AML-193 (cell line): ENCODE results near the gene GFER.

Source experiments
- DNase-seq, 2 experiments: peaks; one replicate each; lab custom pipeline; 2025; lab: John Stamatoyannopoulos, UW

GFER gene

DNA sequence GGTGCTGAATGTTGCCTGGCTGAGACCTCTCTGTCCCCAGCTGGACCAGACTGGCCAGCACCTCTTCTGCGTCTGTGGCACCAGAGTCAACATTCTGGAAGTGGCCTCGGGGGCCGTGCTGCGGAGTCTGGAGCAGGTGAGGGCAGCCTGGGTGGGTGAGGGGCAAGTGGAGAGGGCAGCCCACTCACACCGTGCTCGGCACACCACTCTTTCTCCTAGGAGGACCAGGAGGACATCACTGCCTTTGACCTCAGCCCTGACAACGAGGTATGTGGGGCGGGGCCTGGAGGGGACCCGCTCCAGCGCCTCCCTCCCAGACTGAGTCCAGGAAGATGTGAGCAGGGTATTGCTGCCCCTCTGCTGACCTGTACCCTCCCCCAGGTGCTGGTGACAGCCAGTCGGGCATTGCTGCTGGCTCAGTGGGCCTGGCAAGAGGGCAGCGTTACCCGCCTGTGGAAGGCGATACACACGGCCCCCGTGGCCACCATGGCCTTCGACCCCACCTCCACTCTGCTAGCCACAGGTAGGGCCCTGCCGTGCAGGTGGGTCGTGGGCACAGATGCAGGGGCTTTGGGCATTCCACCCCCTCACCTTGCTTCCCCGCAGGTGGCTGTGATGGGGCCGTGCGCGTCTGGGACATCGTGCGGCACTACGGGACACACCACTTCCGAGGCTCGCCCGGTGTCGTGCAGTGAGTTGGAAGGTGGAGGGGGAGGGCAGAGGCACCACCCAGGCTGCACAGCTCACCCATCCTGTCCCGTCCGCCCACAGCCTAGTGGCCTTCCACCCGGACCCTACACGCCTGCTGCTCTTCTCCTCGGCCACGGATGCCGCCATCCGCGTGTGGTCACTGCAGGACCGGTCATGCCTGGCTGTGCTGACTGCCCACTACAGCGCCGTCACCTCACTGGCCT is 9.6 kb upstream of the GFER start:
- no peak for DNase-seq

DNA sequence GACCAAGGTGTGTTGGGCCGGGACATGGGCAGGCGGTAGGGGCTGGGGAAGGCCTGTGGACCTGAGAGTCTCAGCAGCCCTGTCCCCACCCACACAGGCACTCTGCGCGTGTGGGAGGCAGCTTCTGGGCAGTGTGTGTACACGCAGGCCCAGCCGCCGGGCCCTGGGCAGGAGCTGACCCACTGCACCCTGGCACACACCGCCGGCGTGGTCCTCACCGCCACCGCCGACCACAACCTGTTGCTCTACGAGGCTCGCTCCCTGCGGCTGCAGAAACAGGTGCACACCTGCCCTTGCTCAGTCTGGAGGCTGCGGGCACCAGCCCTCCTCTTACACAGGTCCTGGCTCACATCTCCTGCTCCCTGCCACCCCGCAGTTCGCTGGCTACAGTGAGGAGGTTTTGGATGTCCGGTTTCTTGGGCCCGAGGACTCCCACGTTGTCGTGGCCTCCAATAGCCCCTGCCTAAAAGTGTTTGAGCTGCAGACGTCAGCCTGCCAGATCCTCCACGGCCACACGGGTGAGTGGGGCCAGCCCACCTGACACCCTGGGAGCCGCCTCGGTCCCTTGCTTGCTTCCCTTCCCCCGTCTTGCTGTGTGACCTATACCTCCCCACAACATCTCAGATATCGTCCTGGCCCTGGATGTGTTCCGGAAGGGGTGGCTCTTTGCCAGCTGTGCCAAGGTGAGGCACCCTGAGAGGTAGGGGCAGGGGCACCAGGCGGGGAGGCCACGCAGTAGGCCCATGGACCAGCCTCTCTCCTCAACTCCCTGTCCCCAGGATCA is 8.4 kb upstream of the GFER start:
- DNase-seq = no peak

DNA sequence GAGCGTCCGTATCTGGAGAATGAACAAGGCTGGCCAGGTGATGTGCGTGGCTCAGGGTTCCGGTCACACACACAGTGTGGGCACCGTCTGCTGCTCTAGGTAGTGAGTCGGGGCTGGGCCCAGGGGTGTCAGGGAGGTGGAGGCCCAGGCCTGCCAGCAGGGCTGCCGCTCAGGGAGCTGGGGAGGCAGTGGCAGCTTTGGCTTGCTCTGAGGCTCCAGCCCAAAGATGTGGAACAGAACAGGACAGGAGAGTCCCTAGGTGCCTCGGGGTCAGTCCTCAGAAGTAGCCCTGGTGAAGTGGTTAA is 7.8 kb upstream of the GFER start:
- no peak for DNase-seq

DNA sequence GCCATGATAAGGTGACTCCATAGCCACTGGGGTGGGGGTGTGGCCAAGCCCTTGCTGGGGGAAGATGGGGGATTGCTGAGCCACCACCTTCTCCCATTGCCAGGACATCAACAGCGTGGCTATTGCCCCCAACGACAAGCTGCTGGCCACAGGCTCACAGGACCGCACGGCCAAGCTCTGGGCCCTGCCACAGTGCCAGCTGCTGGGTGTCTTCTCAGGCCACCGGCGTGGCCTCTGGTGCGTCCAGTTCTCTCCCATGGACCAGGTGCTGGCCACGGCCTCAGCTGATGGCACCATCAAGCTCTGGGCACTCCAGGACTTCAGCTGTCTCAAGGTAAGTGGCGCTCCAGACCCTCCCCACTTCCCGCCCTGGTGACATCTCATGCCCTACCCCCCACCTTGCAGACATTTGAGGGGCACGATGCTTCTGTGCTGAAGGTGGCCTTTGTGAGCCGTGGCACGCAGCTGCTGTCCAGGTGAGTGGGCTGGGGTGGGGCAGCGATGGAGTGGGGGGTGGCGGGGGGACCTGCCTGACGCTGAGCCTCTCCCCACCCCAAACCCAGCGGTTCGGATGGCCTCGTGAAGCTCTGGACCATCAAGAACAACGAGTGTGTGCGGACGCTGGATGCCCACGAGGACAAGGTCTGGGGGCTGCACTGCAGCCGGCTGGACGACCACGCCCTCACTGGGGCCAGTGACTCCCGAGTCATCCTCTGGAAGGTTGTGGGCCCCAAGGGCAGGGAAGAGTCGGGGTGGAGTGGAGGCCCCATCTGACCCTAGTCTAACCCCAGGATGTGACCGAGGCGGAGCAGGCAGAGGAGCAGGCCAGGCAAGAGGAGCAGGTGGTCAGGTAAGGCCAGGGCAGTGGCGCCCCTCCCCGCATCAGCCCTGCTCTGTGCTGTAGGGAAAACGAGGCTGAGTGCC is 6.8 kb upstream of the GFER start:
- DNase-seq = no peak

DNA sequence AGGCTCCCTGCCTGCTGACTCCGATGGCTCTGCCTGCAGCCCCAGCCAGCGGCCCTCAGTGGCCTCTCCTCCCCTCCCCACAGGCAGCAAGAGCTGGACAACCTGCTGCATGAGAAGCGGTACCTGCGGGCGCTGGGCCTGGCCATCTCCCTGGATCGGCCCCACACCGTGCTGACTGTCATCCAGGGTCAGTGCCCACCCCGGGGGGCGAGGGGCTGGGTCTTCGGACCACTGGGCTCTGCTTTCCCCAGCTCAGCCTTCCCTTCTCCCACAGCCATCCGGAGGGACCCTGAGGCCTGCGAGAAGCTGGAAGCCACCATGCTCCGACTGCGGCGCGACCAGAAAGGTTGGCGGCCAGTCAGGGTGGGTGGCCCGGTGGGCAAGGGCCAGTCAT is 6.1 kb upstream of the GFER start:
- DNase-seq = no peak

DNA sequence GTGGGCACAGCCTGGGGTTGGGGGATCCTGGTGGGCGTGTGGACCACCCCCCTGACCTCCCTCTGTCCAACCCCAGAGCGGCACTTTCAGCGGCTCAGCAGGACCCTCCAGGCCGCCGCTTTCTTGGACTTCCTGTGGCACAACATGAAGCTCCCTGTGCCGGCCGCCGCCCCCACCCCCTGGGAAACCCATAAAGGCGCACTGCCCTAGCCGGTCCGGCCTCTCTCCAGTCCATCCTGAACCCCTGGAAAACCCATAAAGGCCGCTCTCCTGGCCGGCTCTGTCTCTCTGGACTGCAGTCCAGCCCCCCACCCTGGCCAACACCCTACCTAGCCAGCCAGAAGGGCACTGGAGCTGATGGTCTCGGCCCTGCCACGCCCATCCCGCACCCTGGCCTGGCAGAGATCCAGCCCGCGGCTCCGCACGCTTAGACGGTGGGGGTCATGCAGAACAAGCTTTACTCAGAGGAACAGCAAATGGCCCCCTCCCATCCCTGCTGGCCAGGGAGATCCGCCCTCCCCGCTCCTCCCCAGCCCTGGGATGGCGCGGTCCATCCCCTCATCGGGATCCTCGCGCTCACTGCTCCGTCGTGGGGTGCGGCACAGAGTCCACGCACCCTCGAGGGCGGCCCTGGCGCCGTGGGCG is 5.4 kb upstream of the GFER start:
- no peak for DNase-seq

DNA sequence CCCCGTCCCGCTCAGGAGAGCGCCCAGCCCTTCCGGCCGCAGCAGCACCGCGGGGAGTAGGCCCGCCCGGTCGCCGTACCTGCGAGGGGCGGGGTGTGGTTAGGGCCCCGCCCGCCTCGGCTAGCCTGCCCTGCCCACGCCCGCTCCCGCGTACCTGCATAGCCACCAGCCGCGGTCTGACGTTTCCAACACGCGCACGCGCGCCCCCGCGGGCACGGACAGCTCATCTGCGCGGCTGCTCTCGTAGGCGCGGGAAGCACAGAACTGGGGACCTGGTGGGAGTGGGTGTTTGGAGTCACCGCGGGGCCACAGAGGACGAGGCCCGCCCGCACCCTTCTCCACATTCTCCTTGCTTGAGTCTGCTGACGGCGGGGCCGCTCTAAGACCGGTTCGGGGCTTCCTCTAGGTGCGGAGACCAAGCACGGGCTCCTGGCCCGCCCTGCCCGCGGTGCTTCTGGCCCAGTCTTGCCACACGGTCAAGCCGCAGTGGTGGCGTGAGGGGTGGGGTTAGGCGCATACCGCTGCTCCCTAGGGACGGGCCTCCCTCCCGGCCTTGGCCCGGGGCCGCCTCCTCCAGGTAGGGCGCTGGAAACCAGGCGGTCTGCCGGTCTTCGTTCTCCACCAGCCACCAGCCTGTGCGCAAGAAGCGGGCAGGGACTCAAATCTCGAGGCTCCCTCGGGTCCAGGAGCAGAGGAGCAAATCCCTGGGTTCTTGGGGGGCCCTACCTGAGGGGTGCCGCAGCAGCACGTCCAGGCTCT is 4.5 kb upstream of the GFER start:
- DNase-seq = no peak

DNA sequence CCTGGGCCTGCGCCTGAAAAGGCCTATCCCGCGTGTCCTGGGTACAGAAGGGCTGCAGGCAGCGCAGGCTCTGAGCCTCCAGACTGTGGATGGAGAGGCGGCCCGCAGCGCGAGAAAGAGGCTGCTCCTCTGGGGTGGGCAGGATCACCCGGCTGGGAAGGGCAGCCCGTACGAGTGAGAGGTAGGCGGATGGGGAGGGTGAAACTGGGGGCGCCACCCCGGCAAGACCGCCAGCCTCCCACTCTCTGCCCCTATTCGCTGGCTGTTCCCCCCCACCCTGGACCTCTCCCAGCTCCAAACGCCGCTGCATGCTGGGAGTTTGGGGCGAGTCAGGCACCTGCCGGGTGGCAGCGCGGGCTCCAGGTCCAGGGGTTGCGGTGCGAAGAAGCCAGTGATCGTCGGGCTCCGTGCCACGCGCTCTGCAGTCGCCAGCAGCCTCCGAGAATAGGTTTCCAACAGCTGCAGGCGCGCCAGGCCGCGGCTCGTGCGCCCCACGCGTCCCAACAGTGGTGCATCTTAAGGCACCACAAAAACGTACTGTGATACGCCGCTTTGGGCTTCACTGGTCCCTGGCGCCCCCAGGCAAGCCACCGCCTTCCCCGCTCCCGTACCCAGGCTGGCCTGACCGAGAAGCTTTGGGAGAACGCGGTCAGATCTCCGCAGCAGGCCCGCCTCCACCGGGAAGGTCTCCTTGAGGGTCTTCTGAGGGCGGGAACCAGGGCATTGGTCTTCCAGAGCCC is 3.8 kb upstream of the GFER start:
- no peak for DNase-seq

DNA sequence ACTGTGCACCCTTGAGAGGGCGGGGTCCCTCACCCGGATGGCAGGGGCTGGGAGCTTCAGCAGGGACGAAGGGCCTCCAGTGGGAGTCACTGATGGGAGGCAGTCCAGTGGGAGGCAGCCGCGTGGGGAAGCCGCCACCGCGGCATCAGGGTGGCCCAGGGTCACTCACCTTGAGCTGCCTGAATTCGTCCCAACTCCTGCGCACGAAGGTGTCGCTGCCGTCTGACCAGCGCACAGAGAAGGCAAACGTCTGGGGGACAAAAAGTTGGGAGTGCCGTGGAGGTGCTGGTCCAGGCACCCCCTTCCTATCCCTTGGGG is 3.3 kb upstream of the GFER start:
- no peak for DNase-seq

DNA sequence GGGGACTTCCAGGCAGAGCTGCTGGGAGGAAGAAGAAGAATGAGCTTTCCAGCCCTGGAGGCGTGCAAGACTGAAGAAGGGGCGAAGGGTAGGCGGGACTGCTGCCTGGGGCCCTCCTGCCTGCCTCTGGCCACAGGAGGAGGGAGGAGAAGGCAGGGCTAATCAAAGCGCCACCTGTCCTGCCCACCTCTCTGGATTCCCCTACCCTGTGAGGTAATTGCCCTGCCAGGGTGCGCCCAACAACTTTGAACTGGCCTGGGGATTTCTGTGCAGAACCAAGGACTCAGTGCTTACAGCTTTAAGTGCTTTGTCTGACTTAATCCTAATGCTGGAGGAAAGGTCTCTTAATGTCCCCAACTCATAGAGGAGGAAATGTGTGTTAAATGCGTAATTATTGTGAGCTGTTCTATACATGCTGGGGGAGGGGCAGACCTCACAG is 2.6 kb upstream of the GFER start, which contains the start of gene NOXO1:
NOXO1 (minus strand) TSS at position 72 of the 439 bp plus-strand sequence. CDS start 290 bp downstream, outside the sequence.
- no peak for DNase-seq

DNA sequence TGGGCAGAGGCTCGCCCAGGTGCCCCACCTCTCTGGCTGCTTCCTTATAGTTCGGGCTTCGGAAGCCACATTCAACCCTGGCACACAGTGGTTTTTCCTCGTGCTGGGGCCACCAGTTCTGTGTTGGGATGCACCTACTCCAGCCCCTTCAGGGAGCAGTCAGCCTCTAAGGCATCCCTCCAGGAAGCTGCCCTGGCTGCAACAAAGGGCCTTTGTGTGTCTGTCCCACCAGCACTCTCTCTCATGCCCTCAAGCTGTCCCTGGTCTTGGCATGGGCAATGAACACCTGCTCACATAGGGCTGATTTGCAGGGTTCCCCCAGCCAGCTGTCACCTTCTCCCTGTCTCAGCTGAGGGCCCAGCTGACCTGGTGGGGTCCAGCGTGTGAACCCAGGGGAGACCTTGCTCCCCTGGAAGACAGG is 2.0 kb upstream of the GFER start:
- no peak for DNase-seq

DNA sequence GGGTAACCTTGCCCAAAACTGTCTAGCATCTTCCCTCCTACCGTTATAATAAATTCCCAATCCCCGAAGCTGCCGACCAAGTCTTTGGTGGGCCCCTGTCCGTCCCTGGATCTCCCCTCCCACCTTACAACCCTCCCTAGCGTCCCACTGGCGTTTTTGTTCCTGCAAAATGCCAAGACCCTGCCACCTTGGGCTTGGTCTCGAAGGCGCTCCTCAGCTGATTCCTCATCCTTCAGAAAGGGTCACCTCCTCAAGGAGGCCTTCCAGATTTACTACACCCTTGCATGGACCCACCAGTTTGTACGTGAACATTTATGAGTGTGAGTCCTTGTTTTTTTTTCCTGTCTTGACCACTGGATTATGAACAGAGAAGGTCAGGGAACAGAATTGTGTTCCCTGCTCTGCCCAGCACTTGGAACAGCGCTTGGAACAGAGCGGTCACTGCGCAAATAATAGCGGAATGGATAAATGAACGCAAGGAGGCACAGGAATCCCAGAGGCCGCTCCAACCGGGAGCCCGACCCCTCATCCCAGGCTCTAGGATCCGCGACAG is 926 bp upstream of the GFER start:
- DNase-seq = no peak

DNA sequence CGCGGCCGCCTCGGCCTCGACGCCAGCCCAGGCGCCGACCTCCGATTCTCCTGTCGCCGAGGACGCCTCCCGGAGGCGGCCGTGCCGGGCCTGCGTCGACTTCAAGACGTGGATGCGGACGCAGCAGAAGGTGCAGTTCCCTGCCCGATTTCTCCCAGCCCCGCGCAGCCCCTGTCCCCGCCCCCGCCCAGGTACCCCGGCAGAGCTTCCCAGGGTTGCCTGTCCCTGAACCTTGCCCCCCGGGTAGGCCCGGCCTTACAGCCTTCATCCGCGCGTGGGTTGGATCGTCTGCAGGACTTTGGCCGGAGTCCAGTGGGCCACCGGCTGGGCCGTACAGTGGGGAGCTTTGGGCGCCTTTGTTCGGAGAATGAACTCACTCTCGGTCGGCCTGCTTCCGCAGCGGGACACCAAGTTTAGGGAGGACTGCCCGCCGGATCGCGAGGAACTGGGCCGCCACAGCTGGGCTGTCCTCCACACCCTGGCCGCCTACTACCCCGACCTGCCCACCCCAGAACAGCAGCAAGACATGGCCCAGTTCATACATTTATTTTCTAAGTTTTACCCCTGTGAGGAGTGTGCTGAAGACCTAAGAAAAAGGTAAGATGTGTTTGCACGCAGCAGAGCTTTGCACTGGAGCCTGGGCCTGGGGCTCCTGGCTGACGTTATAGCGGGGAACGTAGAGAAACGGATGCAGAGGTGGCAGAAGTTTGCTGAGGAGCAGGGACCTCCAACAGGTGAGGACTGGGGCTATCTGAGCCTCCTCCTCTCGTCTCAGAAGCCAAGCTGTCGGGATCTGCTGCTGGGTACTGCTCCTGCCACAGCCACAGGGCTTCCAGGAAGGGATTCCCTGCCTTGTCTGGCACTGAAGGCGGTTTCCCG is 593 bp downstream of the GFER start:
- DNase-seq = peak in 1 of 2 experiments; percentile 29

DNA sequence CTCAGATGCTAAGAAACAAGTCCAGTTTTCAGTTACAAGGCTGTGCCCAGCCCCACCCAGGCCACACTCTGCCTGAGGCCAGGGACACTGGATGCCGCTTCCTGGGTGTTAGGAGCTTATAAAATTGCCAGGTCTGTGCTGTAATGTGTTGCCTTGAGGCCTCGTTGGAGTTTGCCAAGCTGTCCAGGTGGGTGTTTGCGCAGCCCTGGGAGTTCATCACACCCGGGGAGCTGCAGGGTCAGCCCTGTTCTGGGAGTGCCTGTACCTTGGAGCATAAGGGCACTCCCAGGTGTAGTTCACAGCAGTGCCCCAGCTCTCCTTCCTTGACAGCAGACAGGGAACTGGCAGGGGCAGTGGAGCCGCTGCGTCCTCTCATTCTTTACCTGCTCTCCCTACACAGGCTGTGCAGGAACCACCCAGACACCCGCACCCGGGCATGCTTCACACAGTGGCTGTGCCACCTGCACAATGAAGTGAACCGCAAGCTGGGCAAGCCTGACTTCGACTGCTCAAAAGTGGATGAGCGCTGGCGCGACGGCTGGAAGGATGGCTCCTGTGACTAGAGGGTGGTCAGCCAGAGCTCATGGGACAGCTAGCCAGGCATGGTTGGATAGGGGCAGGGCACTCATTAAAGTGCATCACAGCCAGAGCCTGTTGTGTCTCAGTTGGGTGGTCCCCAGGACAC is 1.6 kb downstream of the GFER start:
- DNase-seq = no peak

DNA sequence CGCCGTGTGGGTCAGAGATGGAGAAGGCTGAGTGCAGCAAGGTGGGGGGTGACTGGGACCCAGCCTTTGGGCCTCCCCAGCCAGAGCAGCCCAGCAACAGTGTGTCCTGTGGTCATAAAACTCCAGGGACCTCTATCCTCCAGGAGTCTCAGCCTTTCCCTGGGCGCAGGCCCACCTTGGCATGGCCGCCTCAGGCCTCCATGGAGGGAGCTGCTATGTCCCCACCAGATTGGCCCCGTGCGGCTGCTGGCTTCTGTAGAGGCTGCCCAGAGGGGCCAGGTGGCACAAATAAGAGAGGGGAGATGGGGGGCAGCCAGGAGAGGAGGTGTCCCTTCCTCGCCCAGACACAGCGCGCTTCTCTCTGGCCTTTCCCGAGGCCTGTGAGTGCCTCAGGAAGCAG is 3.2 kb downstream of the GFER start:
- no peak for DNase-seq

DNA sequence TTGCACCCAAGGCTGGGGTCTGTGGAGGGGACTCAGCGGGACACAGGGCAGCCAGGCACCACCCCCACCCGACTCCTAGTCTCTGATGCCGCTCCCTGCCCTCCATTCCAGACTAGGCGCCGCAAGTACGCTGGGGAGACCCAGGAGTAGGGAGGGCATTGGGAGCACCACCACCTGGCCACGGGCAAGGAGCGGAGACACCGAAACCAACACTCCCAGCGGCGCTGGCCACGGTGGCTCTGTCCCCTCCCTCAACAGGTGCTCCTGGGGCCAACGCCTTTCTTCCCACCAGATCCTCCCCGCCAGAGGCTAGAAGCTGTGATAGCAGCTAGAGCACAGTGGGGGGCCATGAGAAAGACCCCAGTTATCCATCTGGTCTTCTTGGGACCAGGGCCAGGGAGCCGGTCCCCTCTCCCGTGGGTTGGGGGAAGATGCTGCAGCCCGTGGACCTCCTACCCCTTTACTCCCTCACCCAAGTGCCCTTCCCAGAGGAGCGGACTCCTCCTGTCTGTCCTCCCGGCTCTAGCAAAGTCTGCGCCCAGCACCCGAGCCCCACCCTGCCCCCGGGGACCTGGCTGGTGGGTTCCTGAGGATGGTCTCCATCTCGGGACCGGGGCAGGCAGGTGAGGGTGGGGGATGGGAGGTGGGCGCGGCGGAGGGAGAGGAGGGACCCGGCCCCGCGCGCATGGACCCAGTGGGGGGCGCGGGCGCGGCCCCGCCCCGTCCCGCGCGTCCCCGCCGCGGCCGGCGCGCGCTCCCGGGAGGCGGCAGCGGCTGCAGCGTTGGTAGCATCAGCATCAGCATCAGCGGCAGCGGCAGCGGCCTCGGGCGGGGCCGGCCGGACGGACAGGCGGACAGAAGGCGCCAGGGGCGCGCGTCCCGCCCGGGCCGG is 5.5 kb downstream of the GFER start, which contains the start of gene SYNGR3:
SYNGR3 (plus strand) TSS at position 762 of the 892 bp plus-strand sequence. CDS start 133 bp downstream, outside the sequence.
- DNase-seq = no peak

DNA sequence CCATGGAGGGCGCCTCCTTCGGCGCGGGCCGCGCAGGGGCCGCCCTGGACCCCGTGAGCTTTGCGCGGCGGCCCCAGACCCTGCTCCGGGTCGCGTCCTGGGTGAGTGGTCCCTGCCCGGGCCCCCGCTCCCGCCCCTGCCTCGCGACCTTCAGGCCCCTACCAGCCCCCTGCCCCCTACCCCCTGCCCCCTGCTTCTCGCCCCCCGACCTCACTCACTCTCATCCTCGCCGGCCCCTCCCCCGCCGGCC is 6.0 kb downstream of the GFER start:
- DNase-seq = no peak
